Breast epithelium (tissue), 3 donors: ENCODE results near the gene PCDHA10.

Experiments
- CTCF ChIP-seq, 3 donors: fragments of 450-650 bp; IDR thresholded peaks; one replicate each; pipeline ENCODE4 v1.5.1; 2016 to 2017; ENCODE audit warnings: antibody characterized with exemption in 3 of 3, mild to moderate bottlenecking in 3 of 3, moderate library complexity in 3 of 3
- POLR2A ChIP-seq: fragments of 450-650 bp; IDR thresholded peaks from one replicate; pipeline ENCODE4 v1.6.1; 2016; ENCODE audit warnings: antibody characterized with exemption, mild to moderate bottlenecking, moderate library complexity

DNA sequence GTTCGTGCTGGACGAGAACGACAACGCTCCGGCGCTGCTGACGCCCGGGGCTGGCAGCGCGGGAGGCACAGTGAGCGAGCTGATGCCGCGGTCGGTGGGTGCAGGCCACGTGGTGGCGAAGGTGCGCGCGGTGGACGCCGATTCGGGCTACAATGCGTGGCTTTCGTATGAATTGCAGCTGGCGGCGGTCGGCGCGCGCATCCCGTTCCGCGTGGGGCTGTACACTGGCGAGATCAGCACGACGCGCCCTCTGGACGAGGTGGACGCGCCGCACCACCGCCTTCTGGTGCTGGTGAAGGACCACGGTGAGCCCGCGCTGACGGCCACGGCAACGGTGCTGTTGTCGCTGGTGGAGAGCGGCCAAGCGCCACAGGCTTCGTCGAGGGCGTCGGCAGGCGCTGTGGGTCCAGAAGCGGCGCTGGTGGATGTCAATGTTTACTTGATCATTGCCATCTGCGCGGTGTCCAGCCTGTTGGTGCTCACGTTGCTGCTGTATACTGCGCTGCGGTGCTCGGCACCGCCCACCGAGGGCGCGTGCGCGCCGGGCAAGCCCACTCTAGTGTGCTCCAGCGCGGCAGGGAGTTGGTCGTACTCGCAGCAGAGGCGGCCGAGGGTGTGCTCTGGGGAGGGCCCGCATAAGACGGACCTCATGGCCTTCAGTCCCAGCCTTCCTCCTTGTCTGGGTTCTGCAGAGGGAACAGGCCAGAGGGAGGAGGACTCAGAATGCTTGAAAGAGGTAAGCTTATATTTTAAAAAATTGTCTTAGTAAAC, 28.4 kb downstream of the PCDHA10 start:
- TF ChIP-seq POLR2A (no peak), CTCF (IDR thresholded peaks at IDR 0.05) (no peak)
